NCI-H1436 treated with DMSO at 0.1 percent for 48 hours (cell line): ENCODE results near the gene SETD1B.

Source experiments
- DNase-seq: peaks from one replicate; lab custom pipeline; 2025; lab: John Stamatoyannopoulos, UW

Gene SETD1B

GRCh38 chr12:121795034-121795968, 8.5 kb upstream of the SETD1B start:
- no peak for DNase-seq

- DNase-seq, result peak; percentile 61
These were observed 6.7 kb upstream of the SETD1B start for GRCh38 chr12:121796855-121797751.

- DNase-seq, result peak; percentile 74
These were observed 5.6 kb upstream of the SETD1B start for GRCh38 chr12:121797937-121798786.

- DNase-seq, result no peak
These were observed 5.0 kb upstream of the SETD1B start for GRCh38 chr12:121798787-121799155.

GRCh38 chr12:121799156-121799841, 4.5 kb upstream of the SETD1B start:
- peak; percentile 62 for DNase-seq

GRCh38 chr12:121799842-121800693, 3.7 kb upstream of the SETD1B start:
- no peak for DNase-seq

- no peak for DNase-seq
These were observed 2.9 kb upstream of the SETD1B start for GRCh38 chr12:121800694-121801594.

GRCh38 chr12:121801595-121802484, 2.0 kb upstream of the SETD1B start:
- DNase-seq, result no peak

- DNase-seq, result no peak
These were observed 1.3 kb upstream of the SETD1B start for GRCh38 chr12:121802485-121802842.

- peak; percentile 90 for DNase-seq
These were observed 738 bp upstream of the SETD1B start for GRCh38 chr12:121802843-121803698.

- no peak for DNase-seq
These were observed 755 bp downstream of the SETD1B start for GRCh38 chr12:121804417-121805111.

- DNase-seq, result no peak
These were observed 1.6 kb downstream of the SETD1B start for GRCh38 chr12:121805171-121806008.

GRCh38 chr12:121806009-121806545, 2.3 kb downstream of the SETD1B start:
- no peak for DNase-seq

GRCh38 chr12:121806546-121807423, 3.0 kb downstream of the SETD1B start:
- no peak for DNase-seq
